ENCODE data around the gene ANKRD52. TPM values are rescaled to one million over a fixed set of nuclear protein-coding genes. Genes with fewer than 3 reads are reported as not detected.
"Not testable (repeated sequence)": the region's sequence is repeated elsewhere in the genome, so short reads cannot be mapped to it uniquely, and the experiment has no call there.

The ANKRD52 gene
- total RNA-seq, 1 donor from 2014 or later, result 9.1 TPM

DNA sequence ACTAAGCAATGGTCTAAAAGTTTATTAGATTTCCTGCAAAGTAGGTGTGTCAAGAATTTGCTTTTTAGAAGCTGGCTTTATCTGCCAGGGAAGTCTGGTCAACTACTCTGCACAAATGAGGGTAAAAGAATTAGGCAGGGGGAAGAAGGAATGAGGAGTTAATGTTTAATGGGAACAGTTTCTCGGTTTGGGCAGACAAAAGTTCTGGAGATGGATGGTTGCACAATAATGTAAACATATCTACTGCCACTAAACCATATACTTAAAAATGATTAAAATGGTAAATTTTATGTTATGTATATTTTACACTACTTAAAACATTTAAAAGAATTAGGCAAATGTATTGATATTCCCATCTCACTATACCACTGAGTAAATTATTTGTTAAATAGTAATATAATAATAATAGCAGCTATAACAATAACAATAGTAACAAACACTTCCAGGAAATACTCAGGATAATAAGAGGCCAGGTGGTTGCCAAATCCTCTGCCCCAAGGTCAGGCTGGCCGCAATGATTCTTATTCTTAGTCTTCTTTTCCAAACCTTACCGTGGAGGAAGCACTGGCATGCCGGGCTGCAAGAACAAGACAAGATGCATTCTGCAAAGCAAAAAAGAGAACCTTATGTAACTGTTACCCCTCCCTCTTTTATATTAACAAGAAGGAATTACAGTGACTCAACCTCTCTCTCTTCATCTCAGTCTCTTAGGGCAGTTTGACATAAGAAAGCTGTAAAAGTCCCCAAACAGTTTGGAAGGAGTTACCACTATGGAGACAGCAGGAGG is 28.1 kb upstream of the ANKRD52 start:
- peaks cover 3% of the 10 kb centered on the region for H4K20me1 ChIP-seq (ENCODE audit: low read depth)
- no peaks in the 10 kb centered on the region for H3K9me3 ChIP-seq (ENCODE audit: low read depth)
- peaks cover 5% of the 10 kb centered on the region for H3K36me3 ChIP-seq
- no peak overlapping the region for H3K27ac ChIP-seq
- peaks cover 4% of the 10 kb centered on the region for H3F3A ChIP-seq (ENCODE audit: low read depth)
- no peaks in the 10 kb centered on the region for H3K27me3 ChIP-seq
- TF ChIP-seq EZH2phosphoT487 (IDR thresholded peaks at IDR 0.05), result no peak
- no peak for TF ChIP-seq EZH2 (IDR thresholded peaks at IDR 0.05)
- TF ChIP-seq CTCF (IDR thresholded peaks at IDR 0.05), result no peak
- no peaks in the 10 kb centered on the region for H3K4me1 Mint-ChIP-seq
- H3K4me2 ChIP-seq, result no peak overlapping the region
- peaks cover 4% of the 10 kb centered on the region for H3K27me3 Mint-ChIP-seq (ENCODE audit: insufficient read depth, low read depth)
- H3K4me1 ChIP-seq, result no peaks in the 10 kb centered on the region
- no peak overlapping the region for H2AFZ ChIP-seq (replicated peaks)
- H3K27ac Mint-ChIP-seq, result no peak overlapping the region
- H3K4me3 Mint-ChIP-seq, result no peak overlapping the region
- H3K9me3 Mint-ChIP-seq, result no peaks in the 10 kb centered on the region
- peaks cover 36% of the 10 kb centered on the region for H3K79me2 ChIP-seq (ENCODE audit: low read depth)
- peaks cover 22% of the 10 kb centered on the region for H3K36me3 Mint-ChIP-seq
- no peak overlapping the region for H3K4me3 ChIP-seq
- peak overlapping the region; percentile 42 for H3K9ac ChIP-seq
- DNase-seq (ENCODE audit: low spot score), result no peak

DNA sequence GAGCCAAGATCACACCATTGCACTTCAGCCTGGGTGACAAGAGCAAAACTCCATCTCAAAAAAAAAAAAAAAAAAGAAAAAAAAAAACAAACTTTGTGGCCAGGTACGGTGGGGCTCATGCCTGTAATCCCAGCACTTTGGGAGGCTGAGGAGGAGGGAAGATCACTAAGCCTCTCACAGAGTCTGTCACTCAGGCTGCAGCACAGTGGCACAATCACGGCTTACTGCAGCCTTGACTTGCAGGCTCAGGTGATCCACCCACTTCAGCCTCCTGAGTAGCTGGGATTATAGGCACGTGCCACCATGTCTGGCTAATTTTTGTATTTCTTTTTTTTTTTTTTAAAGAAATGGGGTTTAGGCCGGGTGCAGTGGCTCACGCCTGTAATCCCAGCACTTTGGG is 26.1 kb upstream of the ANKRD52 start:
- H3F3A ChIP-seq (ENCODE audit: low read depth); H3K27me3 ChIP-seq; H3K9ac ChIP-seq; H3K27ac Mint-ChIP-seq; H4K20me1 ChIP-seq (ENCODE audit: low read depth); H3K4me3 ChIP-seq; H3K27me3 Mint-ChIP-seq (ENCODE audit: insufficient read depth, low read depth); H3K9me3 Mint-ChIP-seq; DNase-seq (ENCODE audit: low spot score); H3K27ac ChIP-seq; H3K9me3 ChIP-seq (ENCODE audit: low read depth); H2AFZ ChIP-seq (replicated peaks); H3K4me3 Mint-ChIP-seq; H3K4me1 ChIP-seq; H3K36me3 ChIP-seq; H3K4me1 Mint-ChIP-seq; H3K4me2 ChIP-seq: not testable (repeated sequence)
- peaks cover 25% of the 10 kb centered on the region for H3K36me3 Mint-ChIP-seq
- H3K79me2 ChIP-seq (ENCODE audit: low read depth), result peaks cover 17% of the 10 kb centered on the region

DNA sequence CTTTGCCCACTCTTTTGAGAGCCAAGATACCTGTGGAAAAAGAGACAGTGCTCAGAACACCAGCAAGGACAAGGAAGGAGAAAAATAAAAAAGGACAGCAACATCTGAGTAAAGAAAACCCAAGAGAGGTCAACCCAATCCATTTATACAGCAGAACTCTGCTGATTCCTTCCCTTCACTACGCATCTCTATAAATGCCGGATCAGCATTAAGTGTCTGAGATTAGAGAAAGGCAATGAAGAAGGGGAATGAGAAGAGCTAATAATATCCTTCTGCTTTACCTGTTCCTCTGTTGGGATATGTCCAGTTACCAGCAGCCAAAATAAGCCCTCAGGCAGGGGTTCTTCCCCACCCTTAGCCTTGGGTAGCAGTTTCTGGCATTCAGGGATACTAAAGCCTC is 24.4 kb upstream of the ANKRD52 start:
- Histone ChIP-seq H4K20me1 (ENCODE audit: low read depth) (peaks cover under 1% of the 10 kb centered on the region), H3K79me2 (ENCODE audit: low read depth) (peaks cover 1% of the 10 kb centered on the region), H3K27ac (no peak overlapping the region), H3K27me3 (no peaks in the 10 kb centered on the region), H3K4me3 (no peak overlapping the region), H3K36me3 (peaks cover 5% of the 10 kb centered on the region), H3K4me2 (no peak overlapping the region), H3K9me3 (ENCODE audit: low read depth) (no peaks in the 10 kb centered on the region), H3K4me1 (no peaks in the 10 kb centered on the region), H2AFZ (replicated peaks) (no peak overlapping the region), H3F3A (ENCODE audit: low read depth) (peaks cover 4% of the 10 kb centered on the region), H3K9ac (no peak overlapping the region)
- Mint-ChIP-seq H3K36me3 (peaks cover 30% of the 10 kb centered on the region), H3K4me1 (no peaks in the 10 kb centered on the region), H3K27me3 (ENCODE audit: insufficient read depth, low read depth) (peaks cover 2% of the 10 kb centered on the region), H3K4me3 (no peak overlapping the region), H3K9me3 (no peaks in the 10 kb centered on the region), H3K27ac (no peak overlapping the region)
- no peak for TF ChIP-seq EZH2 (IDR thresholded peaks at IDR 0.05)
- no peak for TF ChIP-seq EZH2phosphoT487 (IDR thresholded peaks at IDR 0.05)
- no peak for TF ChIP-seq CTCF (IDR thresholded peaks at IDR 0.05)
- DNase-seq (ENCODE audit: low spot score), result no peak

GRCh38 chr12:56282030-56282429 is 23.8 kb upstream of the ANKRD52 start:
- H3K36me3 Mint-ChIP-seq, result peaks cover 30% of the 10 kb centered on the region
- Histone ChIP-seq H3K27me3 (no peaks in the 10 kb centered on the region), H3K79me2 (ENCODE audit: low read depth) (no peaks in the 10 kb centered on the region), H3K27ac (no peak overlapping the region), H3K4me2 (no peak overlapping the region), H3K4me1 (no peaks in the 10 kb centered on the region), H3F3A (ENCODE audit: low read depth) (peaks cover 3% of the 10 kb centered on the region), H3K9ac (no peak overlapping the region), H3K4me3 (no peak overlapping the region), H3K36me3 (peaks cover 5% of the 10 kb centered on the region), H4K20me1 (ENCODE audit: low read depth) (no peaks in the 10 kb centered on the region), H3K9me3 (ENCODE audit: low read depth) (no peaks in the 10 kb centered on the region), H2AFZ (replicated peaks) (no peak overlapping the region)
- no peaks in the 10 kb centered on the region for H3K9me3 Mint-ChIP-seq
- peaks cover 2% of the 10 kb centered on the region for H3K27me3 Mint-ChIP-seq (ENCODE audit: insufficient read depth, low read depth)
- no peak overlapping the region for H3K27ac Mint-ChIP-seq
- no peak for TF ChIP-seq EZH2 (IDR thresholded peaks at IDR 0.05)
- no peak for TF ChIP-seq EZH2phosphoT487 (IDR thresholded peaks at IDR 0.05)
- no peak for TF ChIP-seq CTCF (IDR thresholded peaks at IDR 0.05)
- no peak for DNase-seq (ENCODE audit: low spot score)
- H3K4me1 Mint-ChIP-seq, result no peaks in the 10 kb centered on the region
- H3K4me3 Mint-ChIP-seq, result no peak overlapping the region

Measured in neural progenitor cell (in vitro differentiated cells).